ENCODE data around the gene MSANTD2.
"Not testable (repeated sequence)": the region's sequence is repeated elsewhere in the genome, so short reads cannot be mapped to it uniquely, and the experiment has no call there.

MSANTD2 gene

GRCh38 chr11:124801636-124802312, 1.6 kb upstream of the MSANTD2 start:
- no peak for DNase-seq
- TF ChIP-seq POLR2A (IDR thresholded peaks at IDR 0.05; ENCODE audit: low read length): no peak

GRCh38 chr11:124801014-124801413, 808 bp upstream of the MSANTD2 start:
- TF ChIP-seq POLR2A (IDR thresholded peaks at IDR 0.05; ENCODE audit: low read length) (no peak), GATA1 (IDR thresholded peaks at IDR 0.05; ENCODE audit: low read depth, low read length) (no peak)
- no peak for DNase-seq

GRCh38 chr11:124799348-124800225, 619 bp downstream of the MSANTD2 start:
- peak; percentile 49 to 71 for DNase-seq
- no peak for TF ChIP-seq POLR2A (IDR thresholded peaks at IDR 0.05; ENCODE audit: low read length)
- TF ChIP-seq GATA1 (IDR thresholded peaks at IDR 0.05; ENCODE audit: low read depth, low read length): no peak

GRCh38 chr11:124798991-124799347, 1.2 kb downstream of the MSANTD2 start:
- TF ChIP-seq GATA1 (IDR thresholded peaks at IDR 0.05; ENCODE audit: low read depth, low read length) (no peak), POLR2A (IDR thresholded peaks at IDR 0.05; ENCODE audit: low read length) (no peak)
- DNase-seq: peak in 1 of 2 experiments; percentile 33

- TF ChIP-seq POLR2A (IDR thresholded peaks at IDR 0.05; ENCODE audit: low read length) (no peak), GATA1 (IDR thresholded peaks at IDR 0.05; ENCODE audit: low read depth, low read length) (no peak)
- no peak for DNase-seq
These were observed 3.9 kb downstream of the MSANTD2 start for GRCh38 chr11:124796312-124796711.

- TF ChIP-seq GATA1 (IDR thresholded peaks at IDR 0.05; ENCODE audit: low read depth, low read length) (no peak), POLR2A (IDR thresholded peaks at IDR 0.05; ENCODE audit: low read length) (no peak)
- peak; percentile 66 to 76 for DNase-seq
These were observed 6.5 kb downstream of the MSANTD2 start for GRCh38 chr11:124793466-124794278.

GRCh38 chr11:124791626-124792341, 8.4 kb downstream of the MSANTD2 start:
- no peak for TF ChIP-seq POLR2A (IDR thresholded peaks at IDR 0.05; ENCODE audit: low read length)
- no peak for TF ChIP-seq GATA1 (IDR thresholded peaks at IDR 0.05; ENCODE audit: low read depth, low read length)
- no peak for DNase-seq

GRCh38 chr11:124788521-124788920, 11.7 kb downstream of the MSANTD2 start:
- DNase-seq: no peak

GRCh38 chr11:124784051-124784450, 16.2 kb downstream of the MSANTD2 start:
- no peak for DNase-seq
- no peak for TF ChIP-seq GATA1 (IDR thresholded peaks at IDR 0.05; ENCODE audit: low read depth, low read length)
- no peak for TF ChIP-seq POLR2A (IDR thresholded peaks at IDR 0.05; ENCODE audit: low read length)

More at GRCh38 chr11:124788521-124788920, 11.7 kb downstream of the MSANTD2 start:
- TF ChIP-seq POLR2A (IDR thresholded peaks at IDR 0.05; ENCODE audit: low read length): no peak

GRCh38 chr11:124783002-124783401, 17.2 kb downstream of the MSANTD2 start:
- DNase-seq: no peak
- no peak for TF ChIP-seq POLR2A (IDR thresholded peaks at IDR 0.05; ENCODE audit: low read length)
- no peak for TF ChIP-seq GATA1 (IDR thresholded peaks at IDR 0.05; ENCODE audit: low read depth, low read length)

GRCh38 chr11:124779568-124779967, 20.6 kb downstream of the MSANTD2 start:
- TF ChIP-seq GATA1 (IDR thresholded peaks at IDR 0.05; ENCODE audit: low read depth, low read length) (no peak), POLR2A (IDR thresholded peaks at IDR 0.05; ENCODE audit: low read length) (no peak)

GRCh38 chr11:124778281-124778680, 21.9 kb downstream of the MSANTD2 start:
- no peak for DNase-seq
- no peak for TF ChIP-seq GATA1 (IDR thresholded peaks at IDR 0.05; ENCODE audit: low read depth, low read length)
- no peak for TF ChIP-seq POLR2A (IDR thresholded peaks at IDR 0.05; ENCODE audit: low read length)

More at GRCh38 chr11:124779568-124779967, 20.6 kb downstream of the MSANTD2 start:
- DNase-seq: no peak

- TF ChIP-seq GATA1 (IDR thresholded peaks at IDR 0.05; ENCODE audit: low read depth, low read length) (no peak), POLR2A (IDR thresholded peaks at IDR 0.05; ENCODE audit: low read length) (no peak)
- DNase-seq: no peak
These were observed 23.2 kb downstream of the MSANTD2 start for GRCh38 chr11:124776865-124777645.

- DNase-seq: not testable (repeated sequence)
These were observed 29.2 kb downstream of the MSANTD2 start for GRCh38 chr11:124770959-124771358.

Measured in erythroblast (primary cell).